TTC549 (cell line): ENCODE measurements around the gene SLC47A2.

Experiments
- FAIRE-seq: peaks from 2 replicates; lab custom pipeline; 2012; peaks lifted over from hg19 to GRCh38; lab: Jason Lieb, UNC

The SLC47A2 gene

GRCh38 chr17:19727501-19728078, 11.2 kb upstream of the SLC47A2 start:
- FAIRE-seq: no peak

GRCh38 chr17:19726631-19727376, 10.4 kb upstream of the SLC47A2 start:
- FAIRE-seq: no peak

GRCh38 chr17:19725486-19725885, 9.1 kb upstream of the SLC47A2 start:
- no peak for FAIRE-seq

- no peak for FAIRE-seq
Measured at GRCh38 chr17:19724501-19725420, 8.4 kb upstream of the SLC47A2 start.

- FAIRE-seq: no peak
Measured at GRCh38 chr17:19723964-19724363, 7.6 kb upstream of the SLC47A2 start.

- FAIRE-seq: no peak
Measured at GRCh38 chr17:19720631-19721426, 4.4 kb upstream of the SLC47A2 start.

- FAIRE-seq: no peak
Measured at GRCh38 chr17:19720210-19720475, 3.8 kb upstream of the SLC47A2 start.

GRCh38 chr17:19719355-19720209, 3.2 kb upstream of the SLC47A2 start:
- FAIRE-seq: no peak

GRCh38 chr17:19718613-19719354, 2.4 kb upstream of the SLC47A2 start:
- no peak for FAIRE-seq

GRCh38 chr17:19718041-19718612, 1.7 kb upstream of the SLC47A2 start:
- FAIRE-seq: no peak

GRCh38 chr17:19717411-19717908, 1.1 kb upstream of the SLC47A2 start:
- no peak for FAIRE-seq

GRCh38 chr17:19717031-19717360, 612 bp upstream of the SLC47A2 start:
- FAIRE-seq: no peak

- no peak for FAIRE-seq
Measured at GRCh38 chr17:19714542-19715411, 1.6 kb downstream of the SLC47A2 start.

- no peak for FAIRE-seq
Measured at GRCh38 chr17:19713901-19714361, 2.5 kb downstream of the SLC47A2 start.

GRCh38 chr17:19713462-19713861, 2.9 kb downstream of the SLC47A2 start:
- no peak for FAIRE-seq

GRCh38 chr17:19712436-19713004, 3.9 kb downstream of the SLC47A2 start:
- FAIRE-seq: no peak

GRCh38 chr17:19709841-19710240, 6.5 kb downstream of the SLC47A2 start:
- no peak for FAIRE-seq

- FAIRE-seq: no peak
Measured at GRCh38 chr17:19708431-19709175, 7.8 kb downstream of the SLC47A2 start.
